ENCODE data around the gene FXN.
"Not testable (repeated sequence)": the region's sequence is repeated elsewhere in the genome, so short reads cannot be mapped to it uniquely, and the experiment has no call there.

The FXN gene

DNA sequence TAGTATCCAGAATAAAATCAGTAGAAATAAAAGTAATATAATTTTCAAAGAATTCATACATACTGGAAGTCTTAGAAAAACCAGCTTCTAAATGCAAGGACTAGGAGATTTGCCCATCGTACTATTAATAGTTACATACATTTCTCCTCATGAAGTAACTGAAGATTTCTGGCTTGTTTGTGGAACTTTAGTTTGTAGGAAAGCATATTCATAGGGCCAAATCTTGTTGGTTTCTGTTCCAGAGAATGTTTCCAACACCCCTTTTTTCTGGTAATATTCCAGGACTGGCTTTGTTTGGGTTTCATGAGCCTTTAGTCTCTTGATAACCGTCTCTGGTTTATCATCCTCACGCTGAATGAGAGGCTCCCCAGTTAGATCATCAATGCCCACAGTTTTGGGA lies 72.2 kb downstream of the FXN start:
- Histone ChIP-seq H3K4me2 (ENCODE audit: low read depth, low read length, poor library complexity, severe bottlenecking) (no peak overlapping the region), H3K4me3 (ENCODE audit: low read length, poor library complexity, severe bottlenecking) (no peak overlapping the region), H3K79me2 (ENCODE audit: insufficient read depth, low read length) (no peaks in the 10 kb centered on the region), H2AFZ (ENCODE audit: low read length) (no peak overlapping the region), H3K9ac (ENCODE audit: low read depth, low read length, poor library complexity, severe bottlenecking) (no peak overlapping the region), H3K9me2 (replicated peaks; ENCODE audit: low read depth, low read length) (no peaks in the 10 kb centered on the region), H4K20me1 (ENCODE audit: insufficient read depth, low read length, poor library complexity, severe bottlenecking) (no peaks in the 10 kb centered on the region), H3K27me3 (ENCODE audit: insufficient read depth, low read length, poor library complexity, severe bottlenecking) (no peaks in the 10 kb centered on the region), H3K9me3 (ENCODE audit: insufficient read depth, low read depth, low read length) (no peaks in the 10 kb centered on the region), H3F3A (ENCODE audit: low read depth) (no peaks in the 10 kb centered on the region), H3K4me1 (ENCODE audit: insufficient read depth, low read length, poor library complexity, severe bottlenecking) (no peaks in the 10 kb centered on the region), H3K36me3 (ENCODE audit: insufficient read depth, low read length) (no peaks in the 10 kb centered on the region)
- no peak for TF ChIP-seq EZH2phosphoT487 (IDR thresholded peaks at IDR 0.05; ENCODE audit: borderline replicate concordance)
- TF ChIP-seq, protein P1, sequence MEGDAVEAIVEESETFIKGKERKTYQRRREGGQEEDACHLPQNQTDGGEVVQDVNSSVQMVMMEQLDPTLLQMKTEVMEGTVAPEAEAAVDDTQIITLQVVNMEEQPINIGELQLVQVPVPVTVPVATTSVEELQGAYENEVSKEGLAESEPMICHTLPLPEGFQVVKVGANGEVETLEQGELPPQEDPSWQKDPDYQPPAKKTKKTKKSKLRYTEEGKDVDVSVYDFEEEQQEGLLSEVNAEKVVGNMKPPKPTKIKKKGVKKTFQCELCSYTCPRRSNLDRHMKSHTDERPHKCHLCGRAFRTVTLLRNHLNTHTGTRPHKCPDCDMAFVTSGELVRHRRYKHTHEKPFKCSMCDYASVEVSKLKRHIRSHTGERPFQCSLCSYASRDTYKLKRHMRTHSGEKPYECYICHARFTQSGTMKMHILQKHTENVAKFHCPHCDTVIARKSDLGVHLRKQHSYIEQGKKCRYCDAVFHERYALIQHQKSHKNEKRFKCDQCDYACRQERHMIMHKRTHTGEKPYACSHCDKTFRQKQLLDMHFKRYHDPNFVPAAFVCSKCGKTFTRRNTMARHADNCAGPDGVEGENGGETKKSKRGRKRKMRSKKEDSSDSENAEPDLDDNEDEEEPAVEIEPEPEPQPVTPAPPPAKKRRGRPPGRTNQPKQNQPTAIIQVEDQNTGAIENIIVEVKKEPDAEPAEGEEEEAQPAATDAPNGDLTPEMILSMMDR (conservative IDR thresholded peaks at IDR 0.05; ENCODE audit: low read length), result no peak

DNA sequence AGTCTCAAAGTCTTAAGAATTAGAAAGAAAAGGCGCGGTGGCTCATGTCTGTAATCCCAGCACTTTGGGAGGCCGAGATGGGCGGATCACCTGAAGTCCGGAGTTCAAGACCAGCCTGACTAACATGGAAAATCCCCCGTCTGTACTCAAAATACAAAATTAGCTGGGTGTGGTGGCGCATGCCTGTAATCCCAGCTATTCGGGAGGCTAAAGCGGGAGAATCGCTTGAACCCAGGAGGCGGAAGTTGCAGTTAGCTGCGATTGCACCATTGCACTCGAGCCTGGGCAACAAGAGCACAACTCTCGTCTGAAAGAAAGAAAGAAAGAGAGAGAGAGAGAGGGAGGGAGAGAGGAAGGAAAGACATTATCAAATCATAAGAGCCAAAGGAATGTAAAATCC lies 73.2 kb downstream of the FXN start:
- H3K9me2 ChIP-seq (replicated peaks; ENCODE audit: low read depth, low read length); H4K20me1 ChIP-seq (ENCODE audit: insufficient read depth, low read length, poor library complexity, severe bottlenecking); H3K9me3 ChIP-seq (ENCODE audit: insufficient read depth, low read depth, low read length); H3K36me3 ChIP-seq (ENCODE audit: insufficient read depth, low read length); H3K4me2 ChIP-seq (ENCODE audit: low read depth, low read length, poor library complexity, severe bottlenecking); H3K4me1 ChIP-seq (ENCODE audit: insufficient read depth, low read length, poor library complexity, severe bottlenecking); H3K4me3 ChIP-seq (ENCODE audit: low read length, poor library complexity, severe bottlenecking); H3K27me3 ChIP-seq (ENCODE audit: insufficient read depth, low read length, poor library complexity, severe bottlenecking); H2AFZ ChIP-seq (ENCODE audit: low read length); H3F3A ChIP-seq (ENCODE audit: low read depth); H3K79me2 ChIP-seq (ENCODE audit: insufficient read depth, low read length); H3K9ac ChIP-seq (ENCODE audit: low read depth, low read length, poor library complexity, severe bottlenecking): not testable (repeated sequence)

DNA sequence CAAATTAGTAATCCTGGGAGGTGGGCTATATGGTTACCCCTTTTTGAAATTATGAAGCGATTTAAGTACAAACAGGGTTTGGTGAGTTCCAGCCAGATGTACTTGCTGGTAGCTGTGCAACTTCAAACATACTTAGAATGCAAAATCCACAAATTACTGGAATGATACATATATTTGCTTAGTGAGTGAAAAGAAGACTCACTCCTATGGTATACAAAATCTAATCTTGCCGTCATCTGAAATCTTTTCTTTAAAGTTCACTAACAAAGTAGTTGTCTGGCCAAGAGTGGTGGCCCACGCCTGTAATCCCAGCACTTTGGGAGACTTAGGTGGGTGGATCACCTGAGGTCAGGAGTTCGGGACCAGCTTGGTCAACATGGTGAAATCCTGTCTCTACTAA lies 73.6 kb downstream of the FXN start:
- TF ChIP-seq, protein P1 (conservative IDR thresholded peaks at IDR 0.05; ENCODE audit: low read length), result no peak
- TF ChIP-seq EZH2phosphoT487 (IDR thresholded peaks at IDR 0.05; ENCODE audit: borderline replicate concordance), result no peak
- no peaks in the 10 kb centered on the region for H4K20me1 ChIP-seq (ENCODE audit: insufficient read depth, low read length, poor library complexity, severe bottlenecking)
- no peaks in the 10 kb centered on the region for H3K79me2 ChIP-seq (ENCODE audit: insufficient read depth, low read length)
- no peak overlapping the region for H3K4me3 ChIP-seq (ENCODE audit: low read length, poor library complexity, severe bottlenecking)
- H3K4me2 ChIP-seq (ENCODE audit: low read depth, low read length, poor library complexity, severe bottlenecking), result no peak overlapping the region
- H3K36me3 ChIP-seq (ENCODE audit: insufficient read depth, low read length), result no peaks in the 10 kb centered on the region
- H3K9me2 ChIP-seq (replicated peaks; ENCODE audit: low read depth, low read length), result no peaks in the 10 kb centered on the region
- H3K4me1 ChIP-seq (ENCODE audit: insufficient read depth, low read length, poor library complexity, severe bottlenecking), result no peaks in the 10 kb centered on the region
- no peak overlapping the region for H3K9ac ChIP-seq (ENCODE audit: low read depth, low read length, poor library complexity, severe bottlenecking)
- no peaks in the 10 kb centered on the region for H3K9me3 ChIP-seq (ENCODE audit: insufficient read depth, low read depth, low read length)
- no peak overlapping the region for H2AFZ ChIP-seq (ENCODE audit: low read length)
- H3K27me3 ChIP-seq (ENCODE audit: insufficient read depth, low read length, poor library complexity, severe bottlenecking), result no peaks in the 10 kb centered on the region
- H3F3A ChIP-seq (ENCODE audit: low read depth), result no peaks in the 10 kb centered on the region

DNA sequence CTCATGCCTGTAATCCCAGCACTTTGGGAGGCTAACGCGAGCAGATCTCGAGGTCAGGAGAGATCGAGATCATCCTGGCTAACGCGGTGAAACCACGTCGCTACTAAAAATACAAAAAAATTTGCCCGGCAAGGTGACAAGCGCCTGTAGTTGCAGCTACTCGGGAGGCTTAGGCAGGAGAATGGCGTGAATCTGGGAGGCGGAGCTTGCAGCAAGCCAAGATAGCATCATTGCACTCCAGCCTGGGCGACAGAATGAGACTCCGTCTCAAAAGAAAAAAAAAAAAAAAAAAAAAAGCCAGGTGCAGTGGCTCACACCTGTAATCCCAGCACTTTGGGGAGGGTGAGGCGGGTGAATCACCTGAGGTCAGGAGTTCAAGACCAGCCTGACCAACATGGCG lies 77.1 kb downstream of the FXN start:
- not testable (repeated sequence) for H3K9me2 ChIP-seq (replicated peaks; ENCODE audit: low read depth, low read length); H3K4me1 ChIP-seq (ENCODE audit: insufficient read depth, low read length, poor library complexity, severe bottlenecking); H2AFZ ChIP-seq (ENCODE audit: low read length); H4K20me1 ChIP-seq (ENCODE audit: insufficient read depth, low read length, poor library complexity, severe bottlenecking); H3K79me2 ChIP-seq (ENCODE audit: insufficient read depth, low read length); H3F3A ChIP-seq (ENCODE audit: low read depth); H3K36me3 ChIP-seq (ENCODE audit: insufficient read depth, low read length); H3K4me3 ChIP-seq (ENCODE audit: low read length, poor library complexity, severe bottlenecking); H3K27me3 ChIP-seq (ENCODE audit: insufficient read depth, low read length, poor library complexity, severe bottlenecking); H3K4me2 ChIP-seq (ENCODE audit: low read depth, low read length, poor library complexity, severe bottlenecking); H3K9ac ChIP-seq (ENCODE audit: low read depth, low read length, poor library complexity, severe bottlenecking); H3K9me3 ChIP-seq (ENCODE audit: insufficient read depth, low read depth, low read length)

Measured in Loucy (cell line).